ENCODE measurements around the gene JAK2. TPM values are rescaled to one million over a fixed set of nuclear protein-coding genes. Genes with fewer than 3 reads are reported as not detected.
A peak's percentile ranks its signal among the peaks of the same experiment; 100 is the strongest.

The JAK2 gene
- total and polyA plus RNA-seq, 9 of the 15 experiments (the other 6 are each of a cell fraction or from before 2014, with no cell fraction given), result 4.7 to 23.4 (median 15.3) TPM

DNA sequence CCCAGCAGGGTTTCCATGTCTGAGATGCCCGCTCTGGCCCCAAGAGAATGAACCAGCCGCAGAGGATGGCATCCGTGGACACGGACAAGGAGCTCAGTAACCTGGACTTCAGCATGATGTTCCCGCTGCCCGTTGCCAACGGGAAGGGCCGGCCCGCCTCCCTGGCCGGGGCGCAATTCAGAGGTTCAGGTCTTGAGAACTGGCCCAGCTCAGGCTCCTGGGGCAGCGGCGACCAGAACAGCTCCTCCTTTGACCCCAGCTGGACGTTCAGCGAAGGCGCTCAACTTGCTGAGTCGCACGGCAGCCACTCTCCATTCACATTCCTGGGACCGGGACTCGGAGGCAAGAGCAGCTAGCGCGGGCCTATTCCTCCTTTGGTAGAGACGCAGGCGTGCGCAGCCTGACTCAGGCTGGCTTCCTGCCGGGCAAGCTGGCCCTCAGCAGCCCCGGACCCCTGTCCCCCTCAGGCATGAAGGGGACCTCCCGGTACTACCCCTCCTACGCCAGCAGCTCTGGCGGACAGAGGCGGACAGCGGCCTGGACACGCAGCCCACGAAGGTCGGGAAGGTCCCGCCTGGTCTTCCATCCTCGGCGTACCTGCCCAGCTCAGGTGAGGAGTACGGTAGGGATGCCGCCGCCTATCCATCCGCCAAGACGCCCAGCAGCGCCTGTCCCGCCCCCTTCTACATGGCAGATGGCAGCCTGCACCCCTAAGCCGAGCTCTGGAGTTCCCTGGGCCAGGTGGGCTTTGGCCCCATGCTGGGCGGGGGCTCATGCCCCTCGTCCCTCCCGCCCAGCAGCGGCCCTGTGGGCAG, 126.0 kb downstream of the JAK2 start:
- H3K4me1 ChIP-seq (replicated peaks in 1 of 2; ENCODE audit: control insufficient read depth in 2 of 2, insufficient read depth in 2 of 2, low read length in 2 of 2), result no peaks in the 10 kb centered on the region
- DNase-seq (ENCODE audit: extremely low read depth in 1 of 4, low spot score in 3 of 4), result no peak
- in situ Hi-C loops (cut with MboI) (no loop called here), intact Hi-C loops (cut with micrococcal nuclease) (no loop called here)
- no peaks in the 10 kb centered on the region for H3K27me3 ChIP-seq (ENCODE audit: control insufficient read depth in 2 of 2, insufficient read depth in 2 of 2, low read length in 2 of 2)
- ATAC-seq, result no peak
- H2AFZ ChIP-seq (ENCODE audit: low read depth, low read length), result no peak overlapping the region
- ChIA-PET CTCF (ENCODE audit: low intra/inter-chr PET ratio) (no interaction called here), POLR2A (no interaction called here)
- no peak for FAIRE-seq
- no peaks in the 10 kb centered on the region; the same call in 1 of the 2 replicates for H3K9me3 ChIP-seq (replicated peaks; ENCODE audit: control insufficient read depth, insufficient read depth, low read depth, low read length)
- 97% methylated on average over 13 of the region's 50 CpGs for WGBS (ENCODE audit: insufficient coverage, low coverage, missing lambda C conversion rate)
- no peak overlapping the region for H3K9ac ChIP-seq (ENCODE audit: insufficient read depth in 1 of 2, low read depth in 2 of 2, low read length in 2 of 2)
- TF ChIP-seq, protein P1, sequence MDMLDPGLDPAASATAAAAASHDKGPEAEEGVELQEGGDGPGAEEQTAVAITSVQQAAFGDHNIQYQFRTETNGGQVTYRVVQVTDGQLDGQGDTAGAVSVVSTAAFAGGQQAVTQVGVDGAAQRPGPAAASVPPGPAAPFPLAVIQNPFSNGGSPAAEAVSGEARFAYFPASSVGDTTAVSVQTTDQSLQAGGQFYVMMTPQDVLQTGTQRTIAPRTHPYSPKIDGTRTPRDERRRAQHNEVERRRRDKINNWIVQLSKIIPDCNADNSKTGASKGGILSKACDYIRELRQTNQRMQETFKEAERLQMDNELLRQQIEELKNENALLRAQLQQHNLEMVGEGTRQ (CRISPR knock-in tag; IDR thresholded peaks at IDR 0.05), result no peak
- TF ChIP-seq POLR2G (IDR thresholded peaks at IDR 0.05; ENCODE audit: low read depth, low read length) (peak; percentile 20; the same call in 1 of the 2 replicates), HNRNPUL1 (IDR thresholded peaks at IDR 0.05; ENCODE audit: low read length) (no peak)
- TF ChIP-seq, protein P2, sequence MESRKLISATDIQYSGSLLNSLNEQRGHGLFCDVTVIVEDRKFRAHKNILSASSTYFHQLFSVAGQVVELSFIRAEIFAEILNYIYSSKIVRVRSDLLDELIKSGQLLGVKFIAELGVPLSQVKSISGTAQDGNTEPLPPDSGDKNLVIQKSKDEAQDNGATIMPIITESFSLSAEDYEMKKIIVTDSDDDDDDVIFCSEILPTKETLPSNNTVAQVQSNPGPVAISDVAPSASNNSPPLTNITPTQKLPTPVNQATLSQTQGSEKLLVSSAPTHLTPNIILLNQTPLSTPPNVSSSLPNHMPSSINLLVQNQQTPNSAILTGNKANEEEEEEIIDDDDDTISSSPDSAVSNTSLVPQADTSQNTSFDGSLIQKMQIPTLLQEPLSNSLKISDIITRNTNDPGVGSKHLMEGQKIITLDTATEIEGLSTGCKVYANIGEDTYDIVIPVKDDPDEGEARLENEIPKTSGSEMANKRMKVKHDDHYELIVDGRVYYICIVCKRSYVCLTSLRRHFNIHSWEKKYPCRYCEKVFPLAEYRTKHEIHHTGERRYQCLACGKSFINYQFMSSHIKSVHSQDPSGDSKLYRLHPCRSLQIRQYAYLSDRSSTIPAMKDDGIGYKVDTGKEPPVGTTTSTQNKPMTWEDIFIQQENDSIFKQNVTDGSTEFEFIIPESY (CRISPR knock-in tag; IDR thresholded peaks at IDR 0.05), result peak; percentile 61; the same call in 1 of the 2 replicates
- no TSS peak for BruUV-seq (replicated peaks)
- no peak overlapping the region for H3K27ac ChIP-seq (ENCODE audit: extremely low read depth, low read depth, low read length)
- no peaks in the 10 kb centered on the region for H3K79me2 ChIP-seq (ENCODE audit: control insufficient read depth, insufficient read depth, low read length)
- no peak overlapping the region for H3K4me3 ChIP-seq
- H3K36me3 ChIP-seq (ENCODE audit: control insufficient read depth, insufficient read depth, low read length), result peaks cover 14% of the 10 kb centered on the region; the same call in 2 of the 3 replicates
- H4K20me1 ChIP-seq (replicated peaks; ENCODE audit: control insufficient read depth, insufficient read depth, low read length), result no peaks in the 10 kb centered on the region
- H3K9me1 ChIP-seq (ENCODE audit: control insufficient read depth, insufficient read depth, low read length), result no peaks in the 10 kb centered on the region
- H3K4me2 ChIP-seq (ENCODE audit: insufficient read depth, low read length), result no peak overlapping the region
